Heart left ventricle (tissue), 16 donors: Measurements from ENCODE around the gene ERICH6B. TPM values are rescaled to one million over a fixed set of nuclear protein-coding genes. Genes with fewer than 3 reads are reported as not detected.

ENCODE experiments used
- ATAC-seq, 4 donors: fragments of 200-7000 bp; cut with Tn5 transposase; one replicate each; pipeline ENCODE4 v1.9.1; 2020 to 2022; ENCODE audit warnings: moderate library complexity in 4 of 4, mild to moderate bottlenecking in 3 of 4, moderate number of reproducible peaks in 1 of 4
- DNase-seq, 5 donors: peaks; one replicate each; pipeline ENCODE4 v3.0.0-alpha.2; 2020
- H3K27ac ChIP-seq, 12 donors: fragments of 200-600 bp; sonication (generic) in 4 of 12; one replicate each; pipeline versions ENCODE4 v1.5.0 to v1.8.0; 2016 to 2022; ENCODE audit warnings: mild to moderate bottlenecking in 2 of 12
- H3K27me3 ChIP-seq, 9 donors: fragments of 200-600 bp; sonication (generic) in 2 of 9; one replicate each; pipeline versions ENCODE4 v1.5.1 to v1.8.0; 2016 to 2022; ENCODE audit warnings: mild to moderate bottlenecking in 3 of 9
- H3K36me3 ChIP-seq, 9 donors: fragments of 200-600 bp; sonication (generic) in 2 of 9; one replicate each; pipeline versions ENCODE4 v1.5.0 to v1.8.0; 2018 to 2022; ENCODE audit warnings: mild to moderate bottlenecking in 2 of 9
- H3K4me1 ChIP-seq, 12 donors: fragments of 200-600 bp; sonication (generic) in 4 of 12; one replicate each; pipeline versions ENCODE4 v1.5.0 to v1.8.0; 2016 to 2022; ENCODE audit warnings: mild to moderate bottlenecking in 3 of 12
- H3K4me3 ChIP-seq, 12 donors: fragments of 200-600 bp; sonication (generic) in 4 of 12; one replicate each; pipeline versions ENCODE4 v1.5.0 to v1.8.0; 2017 to 2022; ENCODE audit warnings: mild to moderate bottlenecking in 9 of 12, moderate library complexity in 4 of 12
- H3K9me3 ChIP-seq, 12 donors: fragments of 200-600 bp; sonication (generic) in 4 of 12; one replicate each; pipeline versions ENCODE4 v1.5.0 to v1.8.0; 2016 to 2022; ENCODE audit warnings: mild to moderate bottlenecking in 1 of 12
- CTCF ChIP-seq, 12 donors: fragments of 200-600 bp; sonication (generic) in 4 of 12; IDR thresholded peaks; one replicate each; pipeline versions ENCODE4 v1.5.0 to v1.8.0; 2018 to 2022; ENCODE audit warnings: antibody characterized with exemption in 12 of 12, mild to moderate bottlenecking in 5 of 12
- POLR2A ChIP-seq, 2 donors: fragments of 450-650 bp; IDR thresholded peaks; one replicate each; pipeline ENCODE4 v1.6.1; 2017; ENCODE audit warnings: antibody characterized with exemption in 2 of 2, mild to moderate bottlenecking in 2 of 2, moderate library complexity in 2 of 2
- WGBS, 4 donors: extraction: QIAGEN DNeasy Blood & Tissue Kit in 2 of 4; methylation state at CpG; one replicate each; pipeline versions ENCODE4 v1.1.5 to v1.1.7; 2013 to 2018; 5-methylcytosine and 5-hydroxymethylcytosine counted together
- intact Hi-C, 10 donors: fragments of 100-400 bp; cut with DNase I; formaldehyde crosslinking; loops; one replicate each; pipeline versions ENCODE4 v1.11.1 to v1.14.2; 2022
- polyA plus RNA-seq, 2 donors: library from polyadenylated mRNA; stranded (reverse); fragments of 200-250 nt; gene quantifications; one replicate each; pipeline ENCODE4 v1.2.3, GENCODE V29; 2013
- total RNA-seq, 9 donors: library from RNA; depleted of rRNA in 2 of 9; stranded (reverse); fragments of >200 nt in 2 of 9; fragmentation: NEBNext Ultra II Directional in 3 of 9; extraction: Animal tissue kit (Norgen Biotek cat#: 25700) in 3 of 9; gene quantifications; one replicate each; pipeline versions ENCODE4 v1.1.0 to v1.2.4, GENCODE V29; 2016 to 2023
- donor health status: ischemic (EF 13 %, LVEDD 7.1; RV severe dilation, severe dysfunction).
- donor health status: healthy with polysubstance abuse.
- donor health status: DM: no; HTN: yes; CAD: no.
- donor health status: DM: no; HTN: no; CAD: no.
- donor health status: ischemic (EF 25% LVEDD 6.9; RV normal size, moderate dysfunction).
- donor health status: ischemic (EF 25% LVEDD 5.7; RV mildly dilated, moderate dysfunction).
- donor health status: healthy.
- donor health status: DM: yes; HTN: yes; CAD: no.
- donor health status: ischemic (EF 35%, LVEDD 5.7; RV mildly dilated, moderate dysfunction).
- donor health status: nonischemic (EF 11% LVEDD 7.7; RV severe dilation, severe dysfunction).
- donor health status: DM: yes; HTN: yes; CAD: no.
- donor health status: PGD.
- donor health status: ischemic (EF 29% LVEDD 5.4; RV normal size, mild dysfunction).
- donor health status: nonischemic (EF 23%, LVEDD 6.1; RV moderate dilation, normal function).

The ERICH6B gene
- total and polyA plus RNA-seq, 11 donors = not detected

GRCh38 chr13:45548281-45548680 lies 67.3 kb downstream of the ERICH6B start:
- H3K9me3 ChIP-seq = no peaks in the 10 kb centered on the region
- no peak for ATAC-seq
- DNase-seq = no peak
- peaks cover 0 to 10% (median 0%) of the 10 kb centered on the region in 9 donors for H3K27me3 ChIP-seq
- intact Hi-C loops = no loop called here
- 47 to 67% (median 49%) methylated on average over 6 of the region's 6 CpGs for WGBS, 4 donors
- H3K4me1 ChIP-seq = no peaks in the 10 kb centered on the region
- TF ChIP-seq POLR2A (IDR thresholded peaks at IDR 0.05) (no peak), CTCF (IDR thresholded peaks at IDR 0.05) (no peak)
- H3K4me3 ChIP-seq = no peak overlapping the region
- H3K36me3 ChIP-seq = no peaks in the 10 kb centered on the region
- H3K27ac ChIP-seq = no peak overlapping the region

- intact Hi-C loops = no loop called here
- no peak for TF ChIP-seq POLR2A (IDR thresholded peaks at IDR 0.05)
- no peak for TF ChIP-seq CTCF (IDR thresholded peaks at IDR 0.05)
- ATAC-seq (no peak), DNase-seq (no peak)
- peaks cover 0 to 10% (median 0%) of the 10 kb centered on the region in 9 donors for H3K27me3 ChIP-seq
- no peaks in the 10 kb centered on the region for H3K4me1 ChIP-seq
- 81 to 85% (median 85%) methylated on average over 8 of the region's 8 CpGs for WGBS, 4 donors
- no peak overlapping the region for H3K27ac ChIP-seq
- no peak overlapping the region for H3K4me3 ChIP-seq
- H3K9me3 ChIP-seq = no peaks in the 10 kb centered on the region
- H3K36me3 ChIP-seq = no peaks in the 10 kb centered on the region
Observed at GRCh38 chr13:45546410-45546765, 69.2 kb downstream of the ERICH6B start.

- intact Hi-C loops = no loop called here
- Histone ChIP-seq H3K4me3 (no peak overlapping the region), H3K36me3 (no peaks in the 10 kb centered on the region), H3K27me3 (peaks cover 0 to 10% (median 0%) of the 10 kb centered on the region in 9 donors), H3K27ac (no peak overlapping the region), H3K4me1 (no peaks in the 10 kb centered on the region), H3K9me3 (no peaks in the 10 kb centered on the region)
- ATAC-seq (no peak), DNase-seq (no peak)
- TF ChIP-seq POLR2A (IDR thresholded peaks at IDR 0.05) (no peak), CTCF (IDR thresholded peaks at IDR 0.05) (no peak)
- 68 to 74% (median 71%) methylated on average over 6 of the region's 6 CpGs for WGBS, 4 donors
Observed at GRCh38 chr13:45545686-45546409, 69.7 kb downstream of the ERICH6B start.

GRCh38 chr13:45544520-45544919 lies 71.0 kb downstream of the ERICH6B start:
- Histone ChIP-seq H3K27me3 (peaks cover 0 to 10% (median 0%) of the 10 kb centered on the region in 9 donors), H3K4me3 (no peak overlapping the region), H3K9me3 (no peaks in the 10 kb centered on the region), H3K27ac (no peak overlapping the region), H3K36me3 (no peaks in the 10 kb centered on the region), H3K4me1 (peaks cover 0 to 4% (median 0%) of the 10 kb centered on the region in 12 donors)
- 85 to 89% (median 87%) methylated on average over 2 of the region's 2 CpGs for WGBS, 4 donors
- intact Hi-C loops = no loop called here
- TF ChIP-seq POLR2A (IDR thresholded peaks at IDR 0.05) = no peak
- no peak for TF ChIP-seq CTCF (IDR thresholded peaks at IDR 0.05)
- ATAC-seq (no peak), DNase-seq (no peak)
